ENCODE measurements around the gene SIRPB2. TPM values are rescaled to one million over a fixed set of nuclear protein-coding genes. Genes with fewer than 3 reads are reported as not detected.

The SIRPB2 gene
- total and polyA plus RNA-seq, 2 of the 8 experiments (the other 6 are each of a cell fraction or from before 2014, with no cell fraction given) = 0.28 TPM; not detected in 1

DNA sequence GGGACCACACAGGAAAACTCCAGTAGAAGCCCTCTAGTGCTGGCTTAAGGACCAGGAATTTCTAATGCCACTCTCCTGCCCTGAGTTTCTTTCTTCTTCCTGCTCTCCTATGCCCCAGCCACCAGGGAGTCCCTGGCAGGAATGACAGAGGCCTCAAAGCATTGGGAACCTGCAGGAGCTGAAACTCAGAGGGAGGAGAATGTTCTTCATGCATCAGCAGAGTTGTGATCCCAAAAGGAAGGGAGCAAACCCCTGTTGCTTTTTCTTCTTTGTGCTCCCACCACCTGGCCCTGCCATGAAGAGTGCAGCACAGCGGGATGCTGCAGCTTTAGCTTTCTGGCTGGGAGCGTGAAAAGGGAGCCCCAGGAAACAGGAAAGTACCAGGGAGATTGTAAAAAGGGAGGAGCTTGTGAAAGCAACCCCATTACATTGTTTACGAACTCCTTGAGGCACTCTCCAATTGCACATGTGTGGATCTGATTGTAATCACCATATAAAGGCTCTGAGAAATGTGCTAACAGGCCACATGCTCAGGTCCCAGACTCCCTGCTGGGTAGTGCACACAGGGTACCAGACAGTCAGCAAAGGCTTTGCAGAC lies 63.7 kb downstream of the SIRPB2 start (continued):
- TF ChIP-seq CHD7 (IDR thresholded peaks at IDR 0.05; ENCODE audit: insufficient replicate concordance, low read length) (peak; percentile 33), TAF7 (optimal IDR thresholded peaks at IDR 0.05; ENCODE audit: borderline replicate concordance, low read depth, low read length) (peak; percentile 6), TAF1 (IDR thresholded peaks at IDR 0.05; ENCODE audit: low read depth, low read length) (no peak), ASH2L (IDR thresholded peaks at IDR 0.05; ENCODE audit: low read length) (peak; percentile 13), KDM1A (IDR thresholded peaks at IDR 0.05; ENCODE audit: borderline replicate concordance, low read length) (0 out of 2 replicates have a peak, but pooled peaks have one; percentile 10), TEAD4 (IDR thresholded peaks at IDR 0.05; ENCODE audit: low read depth, low read length) (0 out of 2 replicates have a peak, but pooled peaks have one; percentile 7), MAX (IDR thresholded peaks at IDR 0.05) (peak; percentile 57), BCL11A (IDR thresholded peaks at IDR 0.05; ENCODE audit: low read depth in 2 of 2, low read length in 2 of 2) (no peak)
- TF ChIP-seq, protein P1, sequence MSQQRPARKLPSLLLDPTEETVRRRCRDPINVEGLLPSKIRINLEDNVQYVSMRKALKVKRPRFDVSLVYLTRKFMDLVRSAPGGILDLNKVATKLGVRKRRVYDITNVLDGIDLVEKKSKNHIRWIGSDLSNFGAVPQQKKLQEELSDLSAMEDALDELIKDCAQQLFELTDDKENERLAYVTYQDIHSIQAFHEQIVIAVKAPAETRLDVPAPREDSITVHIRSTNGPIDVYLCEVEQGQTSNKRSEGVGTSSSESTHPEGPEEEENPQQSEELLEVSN (IDR thresholded peaks at IDR 0.05) = no peak; the same call in none of the 2 replicates

All from H1 (cell line).